ENCODE data around the gene APBA3. TPM values are rescaled to one million over a fixed set of nuclear protein-coding genes. Genes with fewer than 3 reads are reported as not detected.

Gene APBA3
- total and polyA plus RNA-seq, 9 of the 15 experiments (the other 6 are each of a cell fraction or from before 2014, with no cell fraction given) = 0.10 to 29.5 (median 11.5) TPM

GRCh38 chr19:3736106-3736724 lies 25.3 kb downstream of the APBA3 start:
- Histone ChIP-seq H2AFZ (ENCODE audit: low read depth, low read length) (no peak overlapping the region), H3K36me3 (ENCODE audit: control insufficient read depth, insufficient read depth, low read length) (no peaks in the 10 kb centered on the region), H3K4me3 (no peak overlapping the region), H4K20me1 (replicated peaks; ENCODE audit: control insufficient read depth, insufficient read depth, low read length) (no peaks in the 10 kb centered on the region; the same call in 1 of the 2 replicates), H3K27me3 (ENCODE audit: control insufficient read depth in 2 of 2, insufficient read depth in 2 of 2, low read length in 2 of 2) (peaks cover 0 to 9% of the 10 kb centered on the region in 2 experiments; a peak in 2 of 5 replicates), H3K27ac (ENCODE audit: extremely low read depth, low read depth, low read length) (no peak overlapping the region), H3K9ac (ENCODE audit: insufficient read depth in 1 of 2, low read depth in 2 of 2, low read length in 2 of 2) (peak overlapping the region in 1 of 2 experiments; percentile 43; a peak in 1 of 4 replicates), H3K4me1 (replicated peaks in 1 of 2; ENCODE audit: control insufficient read depth in 2 of 2, insufficient read depth in 2 of 2, low read length in 2 of 2) (peaks cover 9 to 26% of the 10 kb centered on the region in 2 experiments; a peak in 4 of 5 replicates), H3K9me1 (ENCODE audit: control insufficient read depth, insufficient read depth, low read length) (no peaks in the 10 kb centered on the region), H3K4me2 (ENCODE audit: insufficient read depth, low read length) (no peak overlapping the region), H3K79me2 (ENCODE audit: control insufficient read depth, insufficient read depth, low read length) (no peaks in the 10 kb centered on the region), H3K9me3 (replicated peaks; ENCODE audit: control insufficient read depth, insufficient read depth, low read depth, low read length) (0 out of 2 replicates have a peak, but pooled peaks cover 4% of the 10 kb centered on the region)
- intact Hi-C loops (cut with micrococcal nuclease) (no loop called here), in situ Hi-C loops (cut with MboI) (no loop called here)
- CTCF ChIA-PET (ENCODE audit: low intra/inter-chr PET ratio) = no interaction called here
- ATAC-seq (no peak; the same call in 2 of the 3 replicates), DNase-seq (ENCODE audit: extremely low read depth in 1 of 4, low spot score in 3 of 4) (peak in 1 of 4 experiments; percentile 31), FAIRE-seq (no peak)
- no TSS peak for BruUV-seq (replicated peaks)
- WGBS (ENCODE audit: insufficient coverage, low coverage, missing lambda C conversion rate) = 26% methylated on average over 17 of the region's 21 CpGs
- POLR2A ChIA-PET = interaction anchor here (0.7 kb wide), 1 partner anchor 11 kb away, joined by 4 read pairs; no protein-coding TSS in a partner anchor
- peak; percentile 37; the same call in 1 of the 2 replicates for TF ChIP-seq SMARCE1 (IDR thresholded peaks at IDR 0.05)
- peak; percentile 53 for TF ChIP-seq ARID1B (IDR thresholded peaks at IDR 0.05)
- peak in 1 of 2 experiments; percentile 28; a peak in 2 of 4 replicates for TF ChIP-seq TRIM24 (IDR thresholded peaks at IDR 0.05)
- TF ChIP-seq NR2C2 (CRISPR knock-in tag; IDR thresholded peaks at IDR 0.05) = no peak
- peak; percentile 66; the same call in 1 of the 2 replicates for TF ChIP-seq NR2C2 (tag; IDR thresholded peaks at IDR 0.05)
- TF ChIP-seq JUN (IDR thresholded peaks at IDR 0.05; ENCODE audit: borderline replicate concordance, low read depth, low read length) = 0 out of 2 replicates have a peak, but pooled peaks have one; percentile 10
- TF ChIP-seq JUN (CRISPR knock-in tag; IDR thresholded peaks at IDR 0.05; ENCODE audit: borderline replicate concordance) = no peak
- peak; percentile 84 for TF ChIP-seq ATF3 (IDR thresholded peaks at IDR 0.05)
- no peak for TF ChIP-seq ATF3 (CRISPR knock-in tag; conservative IDR thresholded peaks at IDR 0.05)
- TF ChIP-seq ZNF316 (IDR thresholded peaks at IDR 0.05) = peak; percentile 63
- TF ChIP-seq KDM1A (IDR thresholded peaks at IDR 0.05) = peak in 1 of 2 experiments; percentile 22; a peak in 2 of 4 replicates
- 0 out of 2 replicates have a peak, but pooled peaks have one; percentile 28 for TF ChIP-seq DPF2 (IDR thresholded peaks at IDR 0.05)
- no peak for TF ChIP-seq ID3 (CRISPR knock-in tag; IDR thresholded peaks at IDR 0.05)
- no peak for TF ChIP-seq ID3 (tag; IDR thresholded peaks at IDR 0.05)
- TF ChIP-seq KAT8 (IDR thresholded peaks at IDR 0.05; ENCODE audit: low read depth) = no peak
- TF ChIP-seq ZBED1 (IDR thresholded peaks at IDR 0.05) = peak; percentile 81
- TF ChIP-seq ATF1 (CRISPR knock-in tag; IDR thresholded peaks at IDR 0.05) = no peak
- TF ChIP-seq ATF1 (tag; IDR thresholded peaks at IDR 0.05) = peak; percentile 66
- TF ChIP-seq MAFG (tag; conservative IDR thresholded peaks at IDR 0.05) = peak; percentile 63
- TF ChIP-seq STAT5A (IDR thresholded peaks at IDR 0.05; ENCODE audit: borderline replicate concordance, low read length) = no peak
- TF ChIP-seq NR2C1 (IDR thresholded peaks at IDR 0.05) = peak; percentile 65
- peak; percentile 74 for TF ChIP-seq NR2C1 (tag; IDR thresholded peaks at IDR 0.05)
- TF ChIP-seq THRA (IDR thresholded peaks at IDR 0.05) = 0 out of 2 replicates have a peak, but pooled peaks have one; percentile 41
- no peak for TF ChIP-seq FOXK1 (CRISPR knock-in tag; IDR thresholded peaks at IDR 0.05; ENCODE audit: borderline replicate concordance)
- no peak for TF ChIP-seq BRD9 (IDR thresholded peaks at IDR 0.05; ENCODE audit: low read depth, partially characterized antibody)
